Astrocyte of the spinal cord (primary cell): ENCODE results near the gene SDHAF4.
"Not testable (repeated sequence)": the region's sequence is repeated elsewhere in the genome, so short reads cannot be mapped to it uniquely, and the experiment has no call there.

Experiments
- DNase-seq: peaks from one replicate; pipeline ENCODE4 v3.0.0; 2011; ENCODE audit warnings: low read depth, low spot score
- H3K4me3 ChIP-seq: 2 replicates; pipeline ENCODE4 v1.5.1; 2011; ENCODE audit warnings: low read depth, mild to moderate bottlenecking, low read length, moderate library complexity
- in situ Hi-C: cut with HindIII; loops from 2 replicates; pipeline ENCODE4 v1.10.0; 2017; ENCODE audit warnings: low sequenced_read_pairs
- TF ChIP-seq, protein P1 (sequence below): IDR thresholded peaks from 2 replicates; pipeline ENCODE4 v1.5.1; 2012; ENCODE audit warnings: low read depth, mild to moderate bottlenecking, low read length, inconsistent platforms

Gene SDHAF4

DNA sequence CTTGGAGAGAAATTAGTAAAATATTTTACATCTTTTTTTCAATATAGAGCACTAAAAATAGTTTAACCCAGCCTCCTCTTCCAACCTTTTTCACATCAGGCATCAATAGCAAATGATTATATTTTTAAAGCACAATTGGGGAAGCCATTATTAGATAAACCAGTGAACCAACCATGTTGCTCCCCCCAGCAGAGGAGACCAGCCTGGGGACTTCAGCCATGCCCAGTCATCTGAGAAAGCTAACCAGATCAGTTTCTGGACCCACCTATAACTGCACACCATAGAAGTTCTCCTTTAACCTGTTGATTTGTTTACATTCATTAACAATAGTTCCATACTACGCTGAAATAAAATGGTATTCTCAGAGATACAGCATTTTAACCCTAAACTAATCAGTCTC is 13.8 kb upstream of the SDHAF4 start:
- H3K4me3 ChIP-seq, result no peak overlapping the region
- DNase-seq, result no peak
- TF ChIP-seq, protein P1, sequence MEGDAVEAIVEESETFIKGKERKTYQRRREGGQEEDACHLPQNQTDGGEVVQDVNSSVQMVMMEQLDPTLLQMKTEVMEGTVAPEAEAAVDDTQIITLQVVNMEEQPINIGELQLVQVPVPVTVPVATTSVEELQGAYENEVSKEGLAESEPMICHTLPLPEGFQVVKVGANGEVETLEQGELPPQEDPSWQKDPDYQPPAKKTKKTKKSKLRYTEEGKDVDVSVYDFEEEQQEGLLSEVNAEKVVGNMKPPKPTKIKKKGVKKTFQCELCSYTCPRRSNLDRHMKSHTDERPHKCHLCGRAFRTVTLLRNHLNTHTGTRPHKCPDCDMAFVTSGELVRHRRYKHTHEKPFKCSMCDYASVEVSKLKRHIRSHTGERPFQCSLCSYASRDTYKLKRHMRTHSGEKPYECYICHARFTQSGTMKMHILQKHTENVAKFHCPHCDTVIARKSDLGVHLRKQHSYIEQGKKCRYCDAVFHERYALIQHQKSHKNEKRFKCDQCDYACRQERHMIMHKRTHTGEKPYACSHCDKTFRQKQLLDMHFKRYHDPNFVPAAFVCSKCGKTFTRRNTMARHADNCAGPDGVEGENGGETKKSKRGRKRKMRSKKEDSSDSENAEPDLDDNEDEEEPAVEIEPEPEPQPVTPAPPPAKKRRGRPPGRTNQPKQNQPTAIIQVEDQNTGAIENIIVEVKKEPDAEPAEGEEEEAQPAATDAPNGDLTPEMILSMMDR, result no peak
- in situ Hi-C loops, result no loop called here

DNA sequence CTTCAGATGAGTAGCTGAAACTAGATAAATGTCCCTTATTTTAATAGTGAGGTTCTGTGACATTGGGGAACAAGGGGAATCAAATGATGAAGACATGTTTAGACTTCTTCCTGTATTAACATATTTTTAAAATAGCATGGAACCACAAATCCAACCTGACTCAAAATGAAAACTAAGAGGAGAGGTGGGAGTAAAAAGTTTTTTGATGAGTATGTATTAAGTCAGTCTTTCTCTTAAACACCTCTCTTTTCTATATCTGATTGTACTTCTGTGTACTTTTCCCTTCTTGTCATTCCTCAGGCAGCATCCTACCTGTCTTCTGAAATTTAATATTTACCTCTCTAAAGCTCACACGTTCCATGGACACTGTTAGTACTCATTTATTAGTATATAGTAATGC is 8.7 kb upstream of the SDHAF4 start:
- in situ Hi-C loops, result no loop called here
- H3K4me3 ChIP-seq, result no peak overlapping the region
- TF ChIP-seq, protein P1, result no peak
- no peak for DNase-seq

DNA sequence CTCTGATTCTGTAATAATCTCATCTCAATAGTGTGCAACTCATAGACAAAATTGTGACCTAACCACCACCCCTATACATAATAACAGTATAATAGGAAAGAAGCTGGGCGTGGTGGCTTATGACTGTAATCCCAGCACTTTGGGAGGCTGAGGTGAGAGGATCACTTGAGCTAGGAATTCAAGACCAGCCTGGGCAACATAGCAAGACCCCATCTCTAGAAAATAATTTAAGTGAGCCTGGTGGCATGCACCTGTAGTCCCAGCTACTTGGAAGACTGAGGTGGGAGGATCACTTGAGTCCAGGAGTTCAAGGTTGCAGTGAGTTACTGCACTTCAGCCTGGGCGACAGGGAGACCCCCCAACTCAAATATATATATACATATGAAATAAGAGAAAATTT is 4.3 kb upstream of the SDHAF4 start:
- H3K4me3 ChIP-seq, DNase-seq, in situ Hi-C loops: not testable (repeated sequence)

DNA sequence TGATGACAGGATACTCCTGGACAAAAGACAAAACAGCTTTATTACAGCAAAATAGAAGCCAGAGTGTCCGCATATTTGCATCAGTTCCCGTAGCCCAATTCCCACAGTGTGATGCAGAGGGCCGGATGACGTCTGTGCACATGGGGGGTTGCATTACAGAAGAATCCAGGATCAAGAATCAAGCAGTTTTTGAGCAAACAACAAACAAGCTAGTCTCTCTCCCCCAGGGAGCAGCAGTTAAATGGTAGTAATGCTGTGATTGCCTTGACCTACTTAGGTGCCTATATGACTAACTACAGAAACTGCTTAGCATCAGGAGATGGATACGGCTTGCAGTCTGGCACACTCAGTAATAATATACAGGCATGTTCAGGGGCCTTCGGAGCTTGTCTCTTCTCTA is 3.2 kb upstream of the SDHAF4 start:
- TF ChIP-seq, protein P1, result no peak
- DNase-seq, result peak; percentile 35
- no peak overlapping the region for H3K4me3 ChIP-seq
- in situ Hi-C loops, result no loop called here

DNA sequence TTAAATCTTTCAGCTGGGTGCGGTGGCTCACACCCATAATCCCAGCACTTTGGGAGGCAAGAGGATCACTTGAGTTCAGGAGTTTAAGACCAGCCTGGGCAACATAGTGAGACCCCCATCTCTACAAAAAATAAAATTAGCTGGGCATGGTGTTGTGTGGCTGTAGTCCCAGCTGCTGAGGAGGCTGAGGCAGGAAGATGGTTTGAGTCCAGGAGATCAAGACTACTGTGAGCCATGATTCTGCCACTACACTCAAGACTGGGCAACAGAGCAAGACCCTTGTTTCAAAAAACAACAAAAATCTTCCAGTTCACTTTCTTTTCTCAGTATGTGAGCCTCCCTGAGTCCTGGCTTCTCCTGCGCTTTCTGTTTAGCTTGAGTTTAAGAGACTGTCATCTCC is 7.9 kb downstream of the SDHAF4 start:
- TF ChIP-seq, protein P1, result no peak
- DNase-seq, result no peak
- in situ Hi-C loops, result no loop called here
- no peak overlapping the region for H3K4me3 ChIP-seq

DNA sequence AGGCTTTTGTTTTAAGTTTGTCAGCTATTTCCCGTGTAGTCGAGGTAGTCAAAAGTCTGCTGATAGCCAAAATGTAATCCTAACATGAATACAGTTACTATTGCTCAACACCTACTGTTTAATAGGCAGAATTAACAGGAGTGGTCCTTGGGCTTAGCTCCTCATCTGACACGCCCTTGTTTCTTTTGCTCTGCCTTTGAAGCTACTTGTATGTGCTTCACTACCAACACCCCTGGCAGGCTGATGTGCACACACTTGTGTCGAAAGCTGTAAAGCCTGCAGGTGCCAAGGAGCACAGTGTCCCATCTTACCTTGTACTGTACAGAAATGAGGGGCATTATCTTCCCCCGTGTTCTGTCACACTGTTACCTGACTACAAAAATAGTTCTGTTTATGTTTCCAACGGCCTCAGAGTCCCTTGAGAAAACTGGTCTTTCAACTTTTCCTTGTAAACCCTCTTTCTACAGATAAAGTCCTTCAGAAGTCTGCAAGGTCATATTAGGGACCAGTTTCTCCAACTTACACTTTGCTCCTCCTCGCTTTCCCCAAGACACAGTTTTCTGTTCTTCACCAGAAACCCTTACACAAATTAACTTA is 9.3 kb downstream of the SDHAF4 start:
- in situ Hi-C loops, result no loop called here
- no peak for DNase-seq
- TF ChIP-seq, protein P1, result no peak
- no peak overlapping the region for H3K4me3 ChIP-seq

DNA sequence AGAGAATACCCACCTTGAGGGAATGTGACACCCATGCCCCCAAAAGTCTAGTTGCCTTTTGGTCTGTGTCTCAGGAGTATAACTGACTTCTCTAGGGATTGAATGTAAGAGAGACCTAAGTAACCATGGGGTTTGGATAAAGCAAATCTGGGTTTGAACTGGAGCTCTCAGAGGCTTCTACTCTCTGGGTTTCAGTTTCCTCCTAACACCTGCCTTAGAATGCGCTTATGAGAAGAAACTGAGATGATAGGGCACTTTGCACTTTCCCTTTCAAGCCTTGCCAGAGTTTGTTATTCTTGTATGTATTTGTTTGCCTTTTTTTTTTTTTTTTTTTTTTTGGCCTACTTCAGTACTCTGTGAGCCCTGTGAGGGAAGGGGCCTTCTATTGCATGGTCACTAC is 19.4 kb downstream of the SDHAF4 start:
- in situ Hi-C loops, result no loop called here
- DNase-seq, result no peak
- TF ChIP-seq, protein P1, result no peak
- no peak overlapping the region for H3K4me3 ChIP-seq
